Tibial artery (tissue), 4 donors: ENCODE measurements around the gene IGHMBP2.

Source experiments
- DNase-seq, 2 donors: peaks; one replicate each; pipeline ENCODE4 v3.0.0-alpha.2; 2019
- H3K27ac ChIP-seq, 2 donors: fragments of 200-600 bp; sonication (generic) in 1 of 2; 1 replicate in 1 of 2; 2 replicates in 1 of 2; pipeline ENCODE4 v1.5.1; 2018 to 2019; ENCODE audit warnings: mild to moderate bottlenecking in 1 of 2
- H3K27me3 ChIP-seq, 2 donors: fragments of 200-600 bp; sonication (generic) in 1 of 2; one replicate each; pipeline versions ENCODE4 v1.5.1 to v1.6.0; 2016 to 2019
- H3K36me3 ChIP-seq, 3 donors: fragments of 200-600 bp; sonication (generic) in 2 of 3; one replicate each; pipeline ENCODE4 v1.5.1; 2016 to 2019; ENCODE audit warnings: mild to moderate bottlenecking in 2 of 3
- H3K4me1 ChIP-seq, 4 donors: fragments of 200-600 bp; sonication (generic) in 2 of 4; 1 replicate in 3 of 4; 2 replicates in 1 of 4; pipeline ENCODE4 v1.5.1; 2016 to 2019
- H3K4me3 ChIP-seq, 2 donors: fragments of 200-600 bp; sonication (generic) in 1 of 2; 1 replicate in 1 of 2; 2 replicates in 1 of 2; pipeline ENCODE4 v1.5.1; 2018 to 2019; ENCODE audit warnings: mild to moderate bottlenecking in 2 of 2
- H3K9me3 ChIP-seq, 3 donors: fragments of 200-600 bp; sonication (generic) in 1 of 3; one replicate each; pipeline ENCODE4 v1.5.1; 2016 to 2019
- intact Hi-C: fragments of 100-400 bp; cut with DNase I; formaldehyde crosslinking; loops from one replicate; pipeline ENCODE4 v1.15.0; 2023; ENCODE audit warnings: low total_unique reads
- TF ChIP-seq, protein P1 (sequence below), 2 experiments: fragments of 200-600 bp in 1 of 2; fragments of 450-650 bp in 1 of 2; IDR thresholded peaks; one replicate each; pipeline ENCODE4 v1.5.1; 2017 to 2019; ENCODE audit warnings: antibody characterized with exemption in 2 of 2, mild to moderate bottlenecking in 1 of 2, moderate library complexity in 1 of 2

Gene IGHMBP2

GRCh38 chr11:68868221-68868835, 35.4 kb upstream of the IGHMBP2 start:
- Histone ChIP-seq H3K9me3 (peaks cover 0 to 5% (median 5%) of the 10 kb centered on the region in 3 donors), H3K27me3 (no peaks in the 10 kb centered on the region), H3K4me3 (no peak overlapping the region), H3K36me3 (no peaks in the 10 kb centered on the region), H3K27ac (no peak overlapping the region), H3K4me1 (peaks cover 0 to 37% (median 21%) of the 10 kb centered on the region in 4 donors)
- TF ChIP-seq, protein P1, sequence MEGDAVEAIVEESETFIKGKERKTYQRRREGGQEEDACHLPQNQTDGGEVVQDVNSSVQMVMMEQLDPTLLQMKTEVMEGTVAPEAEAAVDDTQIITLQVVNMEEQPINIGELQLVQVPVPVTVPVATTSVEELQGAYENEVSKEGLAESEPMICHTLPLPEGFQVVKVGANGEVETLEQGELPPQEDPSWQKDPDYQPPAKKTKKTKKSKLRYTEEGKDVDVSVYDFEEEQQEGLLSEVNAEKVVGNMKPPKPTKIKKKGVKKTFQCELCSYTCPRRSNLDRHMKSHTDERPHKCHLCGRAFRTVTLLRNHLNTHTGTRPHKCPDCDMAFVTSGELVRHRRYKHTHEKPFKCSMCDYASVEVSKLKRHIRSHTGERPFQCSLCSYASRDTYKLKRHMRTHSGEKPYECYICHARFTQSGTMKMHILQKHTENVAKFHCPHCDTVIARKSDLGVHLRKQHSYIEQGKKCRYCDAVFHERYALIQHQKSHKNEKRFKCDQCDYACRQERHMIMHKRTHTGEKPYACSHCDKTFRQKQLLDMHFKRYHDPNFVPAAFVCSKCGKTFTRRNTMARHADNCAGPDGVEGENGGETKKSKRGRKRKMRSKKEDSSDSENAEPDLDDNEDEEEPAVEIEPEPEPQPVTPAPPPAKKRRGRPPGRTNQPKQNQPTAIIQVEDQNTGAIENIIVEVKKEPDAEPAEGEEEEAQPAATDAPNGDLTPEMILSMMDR (IDR thresholded peaks at IDR 0.05) = no peak
- DNase-seq = no peak
- intact Hi-C loops = no loop called here

DNA sequence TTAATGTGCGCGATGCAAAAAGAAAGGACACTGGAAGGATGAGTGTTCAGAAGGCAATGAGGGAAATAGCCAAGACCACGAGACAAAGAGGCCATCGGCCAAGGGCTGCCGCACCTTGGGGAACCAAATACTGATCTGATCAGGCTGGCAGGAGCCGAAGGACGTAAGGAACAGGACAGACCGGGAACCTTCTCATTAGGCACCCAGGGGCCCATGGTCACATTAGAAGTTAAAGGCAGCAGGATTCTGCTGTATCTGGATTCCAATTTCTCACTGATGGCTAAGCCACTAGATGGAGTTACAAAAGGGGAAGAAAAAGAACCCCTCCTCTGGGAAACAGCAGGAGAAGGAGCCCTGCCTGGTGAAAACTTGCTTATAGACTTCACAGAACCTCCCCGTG, 33.2 kb upstream of the IGHMBP2 start:
- no peaks in the 10 kb centered on the region for H3K36me3 ChIP-seq
- H3K9me3 ChIP-seq = no peaks in the 10 kb centered on the region
- DNase-seq = no peak
- H3K27ac ChIP-seq = peak overlapping the region in 1 of 2 donors; percentile 68
- intact Hi-C loops = no loop called here
- H3K4me3 ChIP-seq = peak overlapping the region; percentile 52 to 53
- H3K27me3 ChIP-seq = no peaks in the 10 kb centered on the region
- TF ChIP-seq, protein P1 (IDR thresholded peaks at IDR 0.05) = no peak
- H3K4me1 ChIP-seq = peaks cover 0 to 48% (median 21%) of the 10 kb centered on the region in 4 donors

GRCh38 chr11:68872216-68873003, 31.3 kb upstream of the IGHMBP2 start:
- TF ChIP-seq, protein P1 (IDR thresholded peaks at IDR 0.05) = no peak
- Histone ChIP-seq H3K27me3 (no peaks in the 10 kb centered on the region), H3K4me1 (peaks cover 0 to 49% (median 21%) of the 10 kb centered on the region in 4 donors), H3K4me3 (peak overlapping the region in 1 of 2 donors; percentile 10), H3K36me3 (no peaks in the 10 kb centered on the region), H3K27ac (peak overlapping the region in 1 of 2 donors; percentile 37), H3K9me3 (no peaks in the 10 kb centered on the region)
- no peak for DNase-seq
- intact Hi-C loops = no loop called here

- TF ChIP-seq, protein P1 (IDR thresholded peaks at IDR 0.05) = no peak
- intact Hi-C loops = no loop called here
Observed at GRCh38 chr11:68878022-68878421, 25.7 kb upstream of the IGHMBP2 start.

GRCh38 chr11:68880851-68881250, 22.8 kb upstream of the IGHMBP2 start:
- TF ChIP-seq, protein P1 (IDR thresholded peaks at IDR 0.05) = no peak
- Histone ChIP-seq H3K27ac (no peak overlapping the region), H3K36me3 (peaks cover 0 to 4% (median 0%) of the 10 kb centered on the region in 3 donors), H3K27me3 (no peaks in the 10 kb centered on the region), H3K4me3 (no peak overlapping the region), H3K9me3 (no peaks in the 10 kb centered on the region), H3K4me1 (peaks cover 0 to under 1% (median 0%) of the 10 kb centered on the region in 4 donors)
- intact Hi-C loops = no loop called here
- no peak for DNase-seq

More at GRCh38 chr11:68878022-68878421, 25.7 kb upstream of the IGHMBP2 start:
- no peak for DNase-seq
- Histone ChIP-seq H3K27ac (no peak overlapping the region), H3K27me3 (no peaks in the 10 kb centered on the region), H3K4me1 (peaks cover 0 to 15% (median 3%) of the 10 kb centered on the region in 4 donors), H3K9me3 (no peaks in the 10 kb centered on the region), H3K4me3 (no peak overlapping the region), H3K36me3 (peaks cover 0 to 4% (median 0%) of the 10 kb centered on the region in 3 donors)
